OCI-LY7 (cell line): ENCODE results near the gene COCH. TPM values are rescaled to one million over a fixed set of nuclear protein-coding genes. Genes with fewer than 3 reads are reported as not detected.

ENCODE experiments used
- BruUV-seq: library from RNA; stranded (reverse); fragments of 400-500 nt; replicated peaks from 2 replicates; lab custom pipeline; 2021; lab: Mats Ljungman, UMichigan
- CTCF ChIA-PET: fragments of 300-600 bp; sonication (Branson Sonifier 250); formaldehyde crosslinking; loops from one replicate; lab custom pipeline; 2022; ENCODE audit warnings: antibody characterized with exemption; ENCODE audit not compliant: unreplicated experiment; lab: Charles Lee
- POLR2A ChIA-PET: fragments of 300-600 bp; sonication (Branson Sonifier 250); formaldehyde crosslinking; loops from one replicate; lab custom pipeline; 2022; ENCODE audit warnings: antibody characterized with exemption; lab: Charles Lee
- DNase-seq: peaks from one replicate; pipeline ENCODE4 v3.0.0-alpha.2; 2015; ENCODE audit warnings: low spot score
- H2AFZ ChIP-seq: fragments of 200-600 bp; sonication (generic), shearing (Covaris generic); 2 replicates; pipeline ENCODE4 v1.6.1; 2014; ENCODE audit warnings: mild to moderate bottlenecking, antibody characterized with exemption, low read length, moderate library complexity
- H3K27ac ChIP-seq: fragments of 200-600 bp; sonication (generic); 2 replicates; pipeline ENCODE4 v1.5.1; 2014; ENCODE audit warnings: mixed run types, low read depth, mild to moderate bottlenecking, moderate library complexity, low read length, inconsistent platforms; ENCODE audit not compliant: poor library complexity, severe bottlenecking
- H3K36me3 ChIP-seq: fragments of 200-600 bp; sonication (generic); 2 replicates; pipeline ENCODE4 v1.6.1; 2014; ENCODE audit warnings: mild to moderate bottlenecking, antibody characterized with exemption, low read length, moderate library complexity, mixed read lengths; ENCODE audit not compliant: insufficient read depth
- H3K4me1 ChIP-seq: fragments of 200-600 bp; sonication (generic); 2 replicates; pipeline ENCODE4 v1.5.1; 2014; ENCODE audit warnings: mild to moderate bottlenecking, low read length; ENCODE audit not compliant: insufficient read depth, poor library complexity, severe bottlenecking
- H3K4me2 ChIP-seq: fragments of 200-600 bp; sonication (generic); 2 replicates; pipeline ENCODE4 v1.6.1; 2014; ENCODE audit warnings: mild to moderate bottlenecking, low read length
- H3K4me3 ChIP-seq: fragments of 200-600 bp; sonication (generic); 2 replicates; pipeline ENCODE4 v1.5.1; 2014; ENCODE audit warnings: mild to moderate bottlenecking, low read depth, low read length; ENCODE audit not compliant: poor library complexity, severe bottlenecking
- H3K79me2 ChIP-seq: fragments of 200-600 bp; sonication (generic); 2 replicates; pipeline ENCODE4 v1.6.1; 2016; ENCODE audit warnings: low read depth, mild to moderate bottlenecking, low read length, moderate library complexity, mixed read lengths; ENCODE audit not compliant: insufficient read depth
- H3K9me2 ChIP-seq: fragments of 200-600 bp; sonication (generic); 2 replicates; pipeline ENCODE4 v1.6.1; 2016; ENCODE audit warnings: mild to moderate bottlenecking, low read length, mixed read lengths; ENCODE audit not compliant: insufficient read depth
- H3K9me3 ChIP-seq: fragments of 200-600 bp; sonication (generic); 2 replicates; pipeline ENCODE4 v1.6.1; 2014; ENCODE audit warnings: mild to moderate bottlenecking, mixed run types, low read length, mixed read lengths
- H4K20me1 ChIP-seq: fragments of 200-600 bp; sonication (generic); 2 replicates; pipeline ENCODE4 v1.6.1; 2014; ENCODE audit warnings: mild to moderate bottlenecking, antibody characterized with exemption, low read length, moderate library complexity, mixed read lengths; ENCODE audit not compliant: insufficient read depth
- CTCF ChIP-seq: fragments of 200-600 bp; sonication (generic); conservative IDR thresholded peaks from 2 replicates; pipeline ENCODE4 v1.5.1; 2014; ENCODE audit warnings: mild to moderate bottlenecking, antibody characterized with exemption, low read length, moderate library complexity, mixed read lengths
- EZH2phosphoT487 ChIP-seq: fragments of 200-600 bp; sonication (generic); IDR thresholded peaks from 2 replicates; pipeline ENCODE4 v1.6.1; 2018; ENCODE audit warnings: low read depth, borderline replicate concordance, mild to moderate bottlenecking, mixed run types, antibody characterized with exemption, low read length, moderate library complexity, mixed read lengths
- intact Hi-C: fragments of 100-400 bp; cut with micrococcal nuclease; formaldehyde crosslinking; loops from one replicate; pipeline ENCODE4 v1.10.0; 2022; ENCODE audit not compliant: unreplicated experiment
- total RNA-seq, 2 experiments: library from RNA; depleted of rRNA in 1 of 2; stranded (reverse); fragments of >200 nt in 1 of 2; shearing (Covaris generic) in 1 of 2; gene quantifications; 2 replicates each; pipeline ENCODE4 v1.2.3, GENCODE V29; 2014 to 2022

The COCH gene
- total RNA-seq, 2 experiments from 2014 or later: 18.7 to 19.8 TPM

- BruUV-seq: TSS peak; percentile 50
- no peak overlapping the region for H3K27ac ChIP-seq
- no peaks in the 10 kb centered on the region for H4K20me1 ChIP-seq
- H3K4me3 ChIP-seq: no peak overlapping the region
- POLR2A ChIA-PET: no interaction called here
- CTCF ChIA-PET: no interaction called here
- H3K9me2 ChIP-seq: no peaks in the 10 kb centered on the region
- H3K36me3 ChIP-seq: no peaks in the 10 kb centered on the region
- peaks cover 11% of the 10 kb centered on the region for H3K4me1 ChIP-seq
- DNase-seq: no peak
- no peak overlapping the region; the same call in 1 of the 2 replicates for H2AFZ ChIP-seq
- H3K4me2 ChIP-seq: peak overlapping the region; percentile 87; the same call in 1 of the 2 replicates
- TF ChIP-seq EZH2phosphoT487: no peak
- TF ChIP-seq CTCF: no peak
- no peaks in the 10 kb centered on the region for H3K9me3 ChIP-seq
- intact Hi-C loops: no loop called here
- no peaks in the 10 kb centered on the region for H3K79me2 ChIP-seq
Observed at GRCh38 chr14:30875788-30876053, 1.4 kb downstream of the COCH start.

DNA sequence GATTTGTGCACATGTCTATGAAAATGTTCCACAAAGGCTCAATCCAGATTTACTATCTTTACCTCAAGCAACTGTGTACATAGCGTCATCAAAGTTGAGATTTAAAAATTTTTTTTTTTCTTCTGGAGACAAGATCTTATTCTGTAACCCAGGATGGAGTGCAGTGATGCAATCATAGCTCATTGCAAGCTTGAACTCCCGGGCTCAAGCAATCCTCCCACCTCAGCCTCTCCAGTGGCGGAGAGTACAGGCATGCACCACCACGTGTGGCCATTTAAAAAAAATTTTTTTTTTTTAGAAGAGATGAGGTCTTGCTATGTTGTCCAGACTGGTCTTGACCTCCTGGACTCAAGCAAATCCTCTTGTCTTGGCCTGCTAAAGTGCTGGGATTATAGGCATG, 2.3 kb downstream of the COCH start:
- TF ChIP-seq CTCF (no peak), EZH2phosphoT487 (no peak)
- Histone ChIP-seq H3K79me2 (no peaks in the 10 kb centered on the region), H3K9me2 (no peaks in the 10 kb centered on the region), H2AFZ (no peak overlapping the region), H3K4me1 (peaks cover 11% of the 10 kb centered on the region), H3K4me3 (no peak overlapping the region), H3K4me2 (no peak overlapping the region), H3K36me3 (no peaks in the 10 kb centered on the region), H3K9me3 (no peaks in the 10 kb centered on the region), H4K20me1 (no peaks in the 10 kb centered on the region), H3K27ac (no peak overlapping the region)
- intact Hi-C loops: no loop called here
- DNase-seq: no peak
- ChIA-PET CTCF (no interaction called here), POLR2A (interaction anchor here (0.8 kb wide), 1 partner anchor 47 kb away, joined by 3 read pairs; no protein-coding TSS in a partner anchor)
- no TSS peak for BruUV-seq

DNA sequence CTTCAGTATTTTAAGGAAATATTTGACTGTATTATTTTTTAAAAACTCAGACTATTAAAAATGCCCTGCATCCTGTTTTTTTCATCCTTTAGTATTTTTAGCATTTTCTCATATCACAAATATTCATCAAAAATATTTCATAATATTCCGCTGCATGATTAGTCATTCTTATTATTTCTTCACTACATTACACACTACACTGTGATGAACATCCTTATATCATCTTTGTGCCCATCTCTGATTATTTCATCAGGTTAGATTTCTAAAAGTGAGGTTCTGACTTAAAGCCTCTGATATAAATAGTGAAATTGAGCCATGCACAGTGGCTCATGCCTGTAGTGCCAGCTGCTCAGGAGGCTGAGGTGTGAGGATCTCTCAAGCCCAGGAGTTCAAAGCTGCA, 8.1 kb downstream of the COCH start:
- CTCF ChIA-PET: no interaction called here
- POLR2A ChIA-PET: interaction anchor here (0.6 kb wide), 1 partner anchor 144 kb away, joined by 5 read pairs; the partner anchor contains the start of gene STRN3
- Histone ChIP-seq H3K79me2 (no peaks in the 10 kb centered on the region), H3K27ac (no peak overlapping the region), H3K9me3 (no peaks in the 10 kb centered on the region), H3K9me2 (no peaks in the 10 kb centered on the region), H4K20me1 (no peaks in the 10 kb centered on the region), H3K4me1 (no peaks in the 10 kb centered on the region), H3K36me3 (no peaks in the 10 kb centered on the region), H3K4me2 (no peak overlapping the region), H2AFZ (no peak overlapping the region), H3K4me3 (no peak overlapping the region)
- no TSS peak for BruUV-seq
- no peak for DNase-seq
- TF ChIP-seq EZH2phosphoT487 (no peak), CTCF (no peak)
- intact Hi-C loops: no loop called here
